HG02588 (cell line): ENCODE results near the gene PTPN13.
A peak's percentile ranks its signal among the peaks of the same experiment; 100 is the strongest.

ENCODE experiments used
- ATAC-seq: cut with Tn5 transposase; IDR thresholded peaks from one replicate; pipeline ENCODE4 v1.9.1; 2021; ENCODE audit warnings: mild to moderate bottlenecking, moderate library complexity; ENCODE audit not compliant: unreplicated experiment

The PTPN13 gene

GRCh38 chr4:86592553-86593249 is 1.4 kb upstream of the PTPN13 start:
- no peak for ATAC-seq

GRCh38 chr4:86594559-86595425 is 677 bp downstream of the PTPN13 start:
- ATAC-seq, result peak; percentile 19

DNA sequence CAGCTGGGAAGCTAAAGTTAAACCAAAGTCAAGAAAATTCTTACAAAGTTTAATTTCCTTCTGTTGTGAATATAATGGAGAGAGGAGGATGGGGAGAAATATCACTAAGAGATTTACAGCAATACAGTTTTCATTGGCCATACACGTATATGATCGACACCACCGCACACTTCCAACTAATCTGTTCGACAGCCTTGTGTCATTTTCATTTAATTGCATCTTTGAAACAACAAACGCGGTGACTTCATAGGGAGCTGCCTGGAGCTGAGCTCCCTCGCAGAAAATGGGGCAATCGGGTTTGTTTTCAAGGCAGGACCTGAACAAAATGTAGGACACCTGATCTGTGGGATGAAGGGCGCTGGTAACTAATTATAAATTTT is 1.3 kb downstream of the PTPN13 start:
- ATAC-seq, result no peak

GRCh38 chr4:86596807-86597206 is 2.7 kb downstream of the PTPN13 start:
- ATAC-seq, result no peak

DNA sequence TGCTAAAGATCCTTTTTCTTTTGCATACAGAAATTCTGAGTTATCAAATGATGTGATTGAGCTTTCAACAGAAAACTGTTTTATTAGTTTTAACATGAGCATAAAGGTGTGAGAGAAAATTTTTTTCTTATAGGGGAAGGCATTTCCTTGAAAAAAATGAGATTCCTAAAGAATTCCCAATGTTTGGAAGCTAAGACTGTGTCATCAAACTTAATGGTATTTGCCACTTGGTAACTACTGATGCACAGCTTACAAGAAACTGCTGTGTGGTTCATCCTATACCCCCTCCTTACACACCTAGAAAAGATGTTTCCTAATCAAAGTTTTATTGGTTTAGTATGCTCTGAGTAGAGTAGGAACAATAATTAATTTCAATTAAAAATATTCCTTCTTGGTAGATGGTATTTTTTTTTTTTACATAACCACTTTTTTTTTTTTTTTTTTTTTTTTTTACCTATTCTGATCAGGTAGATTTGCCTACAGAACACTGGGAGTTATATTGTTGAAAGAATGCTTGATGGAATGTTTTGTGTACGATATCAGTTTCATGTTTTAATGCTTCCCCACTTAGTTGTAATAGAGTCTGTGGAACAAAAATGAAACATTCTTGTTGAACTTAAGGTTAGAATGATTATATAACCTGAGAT is 6.0 kb downstream of the PTPN13 start:
- ATAC-seq, result no peak

DNA sequence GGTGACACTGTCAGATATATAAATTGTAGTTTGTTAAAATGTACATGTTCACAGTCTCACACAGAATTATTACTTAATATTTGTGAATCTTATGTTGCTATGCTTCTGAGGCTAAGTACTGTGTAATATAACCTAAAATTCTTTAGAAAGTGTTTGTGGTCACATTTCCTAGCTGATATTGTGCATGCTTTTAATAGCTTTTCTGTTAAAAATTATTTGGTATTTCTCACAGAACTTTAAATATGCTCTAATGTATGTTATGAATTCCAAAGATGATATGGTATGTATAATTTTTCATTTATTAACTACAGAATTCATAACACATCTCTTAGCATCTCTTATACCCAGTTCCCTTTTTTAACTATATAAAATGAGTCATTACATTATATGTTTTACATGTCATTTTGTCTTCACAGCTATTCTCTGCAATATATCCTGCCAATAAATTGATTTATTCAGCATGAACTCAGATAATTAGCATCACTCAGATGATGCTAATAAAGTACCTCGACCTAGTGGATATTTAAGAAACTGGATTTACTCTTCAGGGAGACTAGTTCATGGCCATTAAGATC is 9.3 kb downstream of the PTPN13 start:
- ATAC-seq, result no peak

- no peak for ATAC-seq
Observed at GRCh38 chr4:86606809-86607208, 12.7 kb downstream of the PTPN13 start.

GRCh38 chr4:86608757-86609375 is 14.8 kb downstream of the PTPN13 start:
- no peak for ATAC-seq

DNA sequence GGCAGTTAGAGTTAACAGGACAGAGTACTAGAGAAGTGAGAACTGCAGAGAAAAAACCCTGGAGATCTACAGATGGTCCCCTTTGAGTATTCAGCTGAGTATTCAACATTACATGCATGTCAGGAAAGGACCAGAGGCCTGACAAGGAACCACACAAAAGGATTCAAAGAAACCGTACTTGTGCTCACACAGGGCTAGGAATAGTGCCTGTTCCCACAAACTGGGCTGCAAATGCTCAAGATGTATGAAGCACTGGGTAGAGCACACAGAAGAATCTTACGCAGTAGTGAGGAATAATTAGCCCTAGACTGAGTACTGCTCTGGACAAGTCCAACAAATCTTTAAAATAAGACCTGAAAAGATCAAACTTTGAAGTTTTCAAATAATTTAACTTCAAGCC is 17.6 kb downstream of the PTPN13 start:
- ATAC-seq, result no peak

- no peak for ATAC-seq
Observed at GRCh38 chr4:86613734-86614133, 19.6 kb downstream of the PTPN13 start.

DNA sequence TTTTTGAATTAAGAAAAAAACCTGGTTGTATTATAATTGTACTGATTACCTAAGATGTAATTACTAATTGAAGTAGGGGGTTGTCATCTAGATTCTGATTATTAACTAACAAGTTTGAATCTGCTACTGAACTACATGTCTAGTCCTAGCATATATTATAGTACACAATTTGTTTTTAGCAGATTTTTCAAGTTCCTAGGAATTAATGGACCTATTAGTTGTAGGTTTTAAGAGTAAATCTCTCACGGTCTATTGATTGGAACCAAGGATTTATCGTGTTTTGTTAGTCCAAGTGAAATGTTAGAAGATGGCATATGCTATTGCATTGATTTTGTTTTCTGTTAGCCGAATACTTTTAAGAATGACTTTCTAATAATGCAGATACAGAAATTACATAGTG is 20.8 kb downstream of the PTPN13 start:
- no peak for ATAC-seq

GRCh38 chr4:86615501-86615900 is 21.4 kb downstream of the PTPN13 start:
- ATAC-seq, result no peak

DNA sequence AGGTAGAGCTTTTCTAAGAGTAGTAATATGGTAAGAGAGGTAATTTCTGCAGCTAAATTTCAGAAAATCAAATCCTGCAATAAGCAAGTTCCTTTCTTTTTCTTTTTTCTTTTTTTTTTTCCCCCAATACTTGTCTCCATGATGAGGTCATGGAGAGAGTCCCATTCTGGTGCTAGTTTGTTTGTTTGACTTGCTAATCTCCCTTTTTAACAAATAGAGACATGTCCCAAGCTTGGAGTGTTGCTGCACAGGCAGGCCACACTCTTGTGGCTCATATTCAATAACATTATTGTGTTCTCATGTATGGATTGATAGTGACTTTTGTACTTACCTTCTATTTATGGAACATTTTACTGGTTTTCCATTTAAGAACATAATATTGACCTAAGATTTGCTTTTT is 25.5 kb downstream of the PTPN13 start:
- no peak for ATAC-seq

- no peak for ATAC-seq
Observed at GRCh38 chr4:86621435-86621834, 27.3 kb downstream of the PTPN13 start.

GRCh38 chr4:86626066-86626465 is 32.0 kb downstream of the PTPN13 start:
- no peak for ATAC-seq

GRCh38 chr4:86627462-86628135 is 33.5 kb downstream of the PTPN13 start:
- no peak for ATAC-seq

DNA sequence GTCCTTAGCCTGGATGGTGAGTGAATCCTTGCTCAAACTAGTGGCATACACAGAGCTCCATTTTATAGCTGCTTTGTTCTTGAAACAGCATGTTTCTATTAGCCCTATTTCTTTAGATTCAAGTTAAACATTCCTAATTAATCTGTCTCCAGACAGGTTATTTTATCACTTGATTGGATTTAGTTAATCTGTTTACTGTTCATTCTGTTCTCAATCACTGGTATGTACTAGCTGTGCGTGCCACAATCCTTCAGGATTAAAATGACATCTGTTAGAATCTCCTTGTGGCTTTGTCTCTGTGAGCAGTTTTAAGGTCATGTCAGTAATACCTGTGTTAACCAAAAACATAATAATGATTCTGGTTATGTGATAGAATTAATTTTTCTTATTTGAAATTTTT is 36.5 kb downstream of the PTPN13 start:
- ATAC-seq, result no peak

DNA sequence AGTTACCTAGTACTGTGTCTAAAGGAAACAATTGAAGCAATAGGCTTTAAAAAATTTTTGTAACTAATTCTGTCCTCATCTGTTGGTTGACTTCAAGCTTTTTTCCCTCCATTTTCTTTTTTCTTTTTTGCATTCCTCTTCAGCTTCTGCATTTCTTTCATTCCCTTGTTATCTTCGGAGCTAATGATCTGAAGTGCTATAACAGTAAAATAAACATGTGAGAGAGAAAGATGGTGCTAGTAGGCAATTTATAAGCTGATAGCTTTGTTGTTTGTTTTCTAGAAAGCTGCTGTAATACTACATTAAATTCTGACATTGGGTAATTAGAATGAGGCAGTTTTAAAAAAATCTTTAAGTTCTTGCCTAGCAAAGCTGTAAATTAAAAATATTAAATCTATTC is 37.1 kb downstream of the PTPN13 start:
- no peak for ATAC-seq

DNA sequence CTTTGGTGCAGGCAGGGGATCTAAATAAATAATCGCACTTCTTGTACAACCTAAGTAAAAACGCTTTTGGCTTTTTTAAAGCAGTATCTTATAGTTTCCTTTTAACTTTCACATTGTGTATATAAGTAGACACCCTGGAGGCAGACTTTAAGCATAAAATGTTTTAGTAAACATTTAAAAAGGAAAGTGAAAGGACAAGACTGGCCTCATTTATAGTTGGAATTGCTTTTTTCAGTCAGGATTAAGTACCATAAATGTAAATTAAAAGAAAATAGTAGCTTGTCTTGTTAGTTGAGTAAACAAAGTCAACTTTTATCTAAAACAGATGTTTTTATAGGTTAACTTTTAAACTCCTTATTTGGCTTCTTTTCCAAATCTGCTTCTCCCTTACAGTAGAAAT is 39.7 kb downstream of the PTPN13 start:
- no peak for ATAC-seq

GRCh38 chr4:86640469-86640868 is 46.4 kb downstream of the PTPN13 start:
- ATAC-seq, result no peak
